ENCODE results near the gene HK1.

Gene HK1

DNA sequence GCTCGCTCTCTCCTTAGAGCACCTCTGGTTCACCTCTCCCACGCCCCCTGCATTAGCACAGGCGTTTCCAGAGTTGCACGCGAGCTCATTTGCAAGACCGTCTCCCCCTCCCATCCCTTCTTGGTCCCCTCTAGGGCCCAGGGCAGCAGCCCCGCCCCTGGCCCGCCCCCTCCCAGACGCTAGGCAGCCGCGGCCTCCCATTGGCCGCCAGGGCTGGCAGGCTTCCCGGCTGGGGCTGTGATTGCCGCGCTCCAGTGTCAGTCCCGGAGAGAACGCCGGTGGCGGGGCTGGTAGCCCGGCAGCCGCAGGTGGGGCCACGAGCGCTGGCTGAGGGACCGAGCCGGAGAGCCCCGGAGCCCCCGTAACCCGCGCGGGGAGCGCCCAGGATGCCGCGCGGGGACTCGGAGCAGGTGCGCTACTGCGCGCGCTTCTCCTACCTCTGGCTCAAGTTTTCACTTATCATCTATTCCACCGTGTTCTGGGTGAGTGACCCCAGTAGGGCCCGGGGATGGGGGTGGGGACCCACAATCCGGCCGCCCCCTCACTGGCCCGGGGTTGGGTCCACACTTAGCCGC, 173.0 kb downstream of the HK1 start, which contains the start of gene TSPAN15:
Gene TSPAN15, plus strand, starts transcription at position 257 of the 575 bp plus-strand sequence. Its CDS starts 130 bp downstream, at position 387.
- TF ChIP-seq, protein P1, sequence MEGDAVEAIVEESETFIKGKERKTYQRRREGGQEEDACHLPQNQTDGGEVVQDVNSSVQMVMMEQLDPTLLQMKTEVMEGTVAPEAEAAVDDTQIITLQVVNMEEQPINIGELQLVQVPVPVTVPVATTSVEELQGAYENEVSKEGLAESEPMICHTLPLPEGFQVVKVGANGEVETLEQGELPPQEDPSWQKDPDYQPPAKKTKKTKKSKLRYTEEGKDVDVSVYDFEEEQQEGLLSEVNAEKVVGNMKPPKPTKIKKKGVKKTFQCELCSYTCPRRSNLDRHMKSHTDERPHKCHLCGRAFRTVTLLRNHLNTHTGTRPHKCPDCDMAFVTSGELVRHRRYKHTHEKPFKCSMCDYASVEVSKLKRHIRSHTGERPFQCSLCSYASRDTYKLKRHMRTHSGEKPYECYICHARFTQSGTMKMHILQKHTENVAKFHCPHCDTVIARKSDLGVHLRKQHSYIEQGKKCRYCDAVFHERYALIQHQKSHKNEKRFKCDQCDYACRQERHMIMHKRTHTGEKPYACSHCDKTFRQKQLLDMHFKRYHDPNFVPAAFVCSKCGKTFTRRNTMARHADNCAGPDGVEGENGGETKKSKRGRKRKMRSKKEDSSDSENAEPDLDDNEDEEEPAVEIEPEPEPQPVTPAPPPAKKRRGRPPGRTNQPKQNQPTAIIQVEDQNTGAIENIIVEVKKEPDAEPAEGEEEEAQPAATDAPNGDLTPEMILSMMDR (IDR thresholded peaks at IDR 0.05), result no peak
